Tibial nerve (tissue), 4 donors: Measurements from ENCODE around the gene CTBP2. TPM values are rescaled to one million over a fixed set of nuclear protein-coding genes. Genes with fewer than 3 reads are reported as not detected.

Experiments
- DNase-seq, 2 donors: peaks; one replicate each; pipeline ENCODE4 v3.0.0-alpha.2; 2019; ENCODE audit warnings: low spot score in 2 of 2
- H3K27ac ChIP-seq, 4 donors: fragments of 200-600 bp; sonication (generic) in 3 of 4; one replicate each; pipeline ENCODE4 v1.5.1; 2017 to 2019; ENCODE audit warnings: mild to moderate bottlenecking in 1 of 4
- H3K27me3 ChIP-seq, 2 donors: fragments of 200-600 bp; sonication (generic) in 1 of 2; one replicate each; pipeline versions ENCODE4 v1.5.1 to v1.6.0; 2017 to 2019
- H3K36me3 ChIP-seq, 3 donors: fragments of 200-600 bp; sonication (generic); one replicate each; pipeline ENCODE4 v1.5.1; 2018 to 2019
- H3K4me1 ChIP-seq, 4 donors: fragments of 200-600 bp; sonication (generic) in 3 of 4; one replicate each; pipeline ENCODE4 v1.5.1; 2017 to 2019
- H3K4me3 ChIP-seq, 4 donors: fragments of 200-600 bp; sonication (generic) in 3 of 4; one replicate each; pipeline ENCODE4 v1.5.1; 2017 to 2019; ENCODE audit warnings: mild to moderate bottlenecking in 1 of 4, moderate library complexity in 1 of 4
- H3K9me3 ChIP-seq, 4 donors: fragments of 200-600 bp; sonication (generic) in 3 of 4; one replicate each; pipeline ENCODE4 v1.5.1; 2017 to 2019
- CTCF ChIP-seq, 5 experiments: fragments of 200-600 bp in 3 of 5; fragments of 450-650 bp in 2 of 5; sonication (generic) in 3 of 5; IDR thresholded peaks; one replicate each; pipeline ENCODE4 v1.5.1; 2016 to 2019; ENCODE audit warnings: antibody characterized with exemption in 5 of 5, mild to moderate bottlenecking in 3 of 5, moderate library complexity in 2 of 5
- EP300 ChIP-seq, 2 donors: sonication (generic); formaldehyde crosslinking; IDR thresholded peaks; one replicate each; pipeline ENCODE4 v1.6.1; 2017; ENCODE audit warnings: antibody characterized with exemption in 2 of 2, mild to moderate bottlenecking in 1 of 2
- POLR2A ChIP-seq, 2 donors: fragments of 450-650 bp; IDR thresholded peaks; one replicate each; pipeline ENCODE4 v1.6.1; 2017; ENCODE audit warnings: antibody characterized with exemption in 2 of 2, mild to moderate bottlenecking in 2 of 2, moderate library complexity in 2 of 2
- whole genome bisulfite sequencing, 2 donors: methylation state at CpG; one replicate each; pipeline ENCODE4 v1.1.5; 2018; 5-methylcytosine and 5-hydroxymethylcytosine counted together
- total RNA-seq, 4 donors: library from RNA; depleted of rRNA; stranded (reverse); fragments of >200 nt; gene quantifications; one replicate each; pipeline ENCODE4 v1.1.0, GENCODE V29; 2016

The CTBP2 gene
- total RNA-seq, 4 donors from 2014 or later = 40.4 to 97.9 (median 62.3) TPM

GRCh38 chr10:125027871-125028869 lies 132.2 kb downstream of the CTBP2 start:
- peaks cover 0 to 46% (median 12%) of the 10 kb centered on the region in 4 donors for H3K4me1 ChIP-seq

GRCh38 chr10:125026974-125027735 lies 133.2 kb downstream of the CTBP2 start:
- no peaks in the 10 kb centered on the region for H3K9me3 ChIP-seq
- no peak for DNase-seq
- H3K36me3 ChIP-seq = peaks cover 0 to 25% (median 0%) of the 10 kb centered on the region in 3 donors
- H3K27ac ChIP-seq = no peak overlapping the region
- 90 to 96% methylated on average over 34 to 36 of the region's 40 CpGs for WGBS, 2 donors
- TF ChIP-seq CTCF (IDR thresholded peaks at IDR 0.05) = no peak
- no peak for TF ChIP-seq POLR2A (IDR thresholded peaks at IDR 0.05)
- TF ChIP-seq EP300 (IDR thresholded peaks at IDR 0.05) = no peak
- no peak overlapping the region for H3K4me3 ChIP-seq
- H3K4me1 ChIP-seq = peaks cover 0 to 49% (median 12%) of the 10 kb centered on the region in 4 donors
- no peaks in the 10 kb centered on the region for H3K27me3 ChIP-seq

More at GRCh38 chr10:125027871-125028869, 132.2 kb downstream of the CTBP2 start:
- no peak for TF ChIP-seq CTCF (IDR thresholded peaks at IDR 0.05)
- no peak for TF ChIP-seq POLR2A (IDR thresholded peaks at IDR 0.05)
- TF ChIP-seq EP300 (IDR thresholded peaks at IDR 0.05) = no peak
- Histone ChIP-seq H3K27me3 (no peaks in the 10 kb centered on the region), H3K4me3 (no peak overlapping the region), H3K9me3 (no peaks in the 10 kb centered on the region), H3K27ac (no peak overlapping the region), H3K36me3 (peaks cover 0 to 35% (median 0%) of the 10 kb centered on the region in 3 donors)
- DNase-seq = no peak
- WGBS, 2 donors = 71 to 72% methylated on average over 16 to 17 of the region's 17 CpGs

DNA sequence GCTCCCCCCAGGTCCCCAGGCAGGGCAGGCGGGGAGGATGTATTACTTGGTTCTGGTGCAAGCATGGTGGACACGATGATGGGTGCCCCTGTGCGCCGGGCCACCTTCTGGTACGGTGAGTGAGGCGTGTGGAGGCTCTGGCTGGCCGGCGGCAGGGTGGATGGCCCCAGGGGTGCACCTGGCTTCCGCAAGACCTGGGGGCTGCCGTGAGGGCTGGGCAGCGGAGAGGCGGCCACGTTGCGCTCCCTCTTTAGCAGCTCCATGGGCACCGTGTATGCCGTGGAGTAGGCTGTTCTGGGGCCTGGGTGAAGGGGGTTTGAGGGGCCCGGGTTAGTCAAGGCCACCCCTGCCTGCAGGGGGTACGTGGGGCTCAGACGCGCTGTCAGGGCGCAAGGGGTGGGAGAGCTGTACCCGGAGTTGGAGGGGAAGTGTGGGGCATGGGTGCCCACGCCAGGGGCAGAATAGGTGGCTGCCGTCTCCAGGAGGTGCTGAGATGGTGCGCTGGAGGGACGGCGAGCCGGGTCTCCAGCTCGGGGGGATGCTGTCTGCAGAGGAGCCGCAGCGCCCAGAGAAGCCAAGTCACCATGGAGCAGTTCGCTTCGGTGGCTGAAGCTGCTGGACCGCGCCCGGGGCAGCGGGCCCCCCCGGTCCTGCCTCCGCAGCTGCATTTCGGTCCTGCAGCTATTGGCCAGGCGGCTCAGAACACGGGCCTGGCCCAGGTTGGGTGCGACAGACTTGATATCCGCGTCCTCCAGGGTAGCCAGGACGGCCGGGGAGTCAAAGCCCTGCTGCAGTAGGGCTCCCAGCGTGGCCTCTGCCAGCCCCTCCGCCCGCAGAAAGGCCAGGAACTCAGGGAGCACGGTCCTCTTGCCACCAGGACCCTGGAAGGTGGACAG lies 134.1 kb downstream of the CTBP2 start:
- Histone ChIP-seq H3K36me3 (peaks cover 0 to 24% (median 0%) of the 10 kb centered on the region in 3 donors), H3K4me1 (peaks cover 0 to 54% (median 12%) of the 10 kb centered on the region in 4 donors), H3K9me3 (no peaks in the 10 kb centered on the region), H3K4me3 (no peak overlapping the region), H3K27me3 (no peaks in the 10 kb centered on the region), H3K27ac (peak overlapping the region in 1 of 4 donors; percentile 36)
- TF ChIP-seq EP300 (IDR thresholded peaks at IDR 0.05) = no peak
- TF ChIP-seq POLR2A (IDR thresholded peaks at IDR 0.05) = no peak
- TF ChIP-seq CTCF (IDR thresholded peaks at IDR 0.05) = no peak
- no peak for DNase-seq
- 94 to 95% methylated on average over 39 to 49 of the region's 51 CpGs for WGBS, 2 donors

- Histone ChIP-seq H3K4me1 (peaks cover 0 to 48% (median 12%) of the 10 kb centered on the region in 4 donors), H3K4me3 (no peak overlapping the region), H3K9me3 (no peaks in the 10 kb centered on the region), H3K27ac (peak overlapping the region in 2 of 4 donors; percentile 31 to 36), H3K27me3 (no peaks in the 10 kb centered on the region), H3K36me3 (peaks cover 0 to 24% (median 0%) of the 10 kb centered on the region in 3 donors)
- WGBS, 2 donors = 56 to 63% methylated on average over 12 of the region's 12 CpGs
- no peak for TF ChIP-seq CTCF (IDR thresholded peaks at IDR 0.05)
- DNase-seq = no peak
These were observed 135.0 kb downstream of the CTBP2 start for GRCh38 chr10:125025341-125025740.
